ENCODE results near the gene CHST13. TPM values are rescaled to one million over a fixed set of nuclear protein-coding genes. Genes with fewer than 3 reads are reported as not detected.
A peak's percentile ranks its signal among the peaks of the same experiment; 100 is the strongest.
"Not testable (repeated sequence)": the region's sequence is repeated elsewhere in the genome, so short reads cannot be mapped to it uniquely, and the experiment has no call there.

Gene CHST13
- total RNA-seq, 1 experiment from 2014 or later: not detected

DNA sequence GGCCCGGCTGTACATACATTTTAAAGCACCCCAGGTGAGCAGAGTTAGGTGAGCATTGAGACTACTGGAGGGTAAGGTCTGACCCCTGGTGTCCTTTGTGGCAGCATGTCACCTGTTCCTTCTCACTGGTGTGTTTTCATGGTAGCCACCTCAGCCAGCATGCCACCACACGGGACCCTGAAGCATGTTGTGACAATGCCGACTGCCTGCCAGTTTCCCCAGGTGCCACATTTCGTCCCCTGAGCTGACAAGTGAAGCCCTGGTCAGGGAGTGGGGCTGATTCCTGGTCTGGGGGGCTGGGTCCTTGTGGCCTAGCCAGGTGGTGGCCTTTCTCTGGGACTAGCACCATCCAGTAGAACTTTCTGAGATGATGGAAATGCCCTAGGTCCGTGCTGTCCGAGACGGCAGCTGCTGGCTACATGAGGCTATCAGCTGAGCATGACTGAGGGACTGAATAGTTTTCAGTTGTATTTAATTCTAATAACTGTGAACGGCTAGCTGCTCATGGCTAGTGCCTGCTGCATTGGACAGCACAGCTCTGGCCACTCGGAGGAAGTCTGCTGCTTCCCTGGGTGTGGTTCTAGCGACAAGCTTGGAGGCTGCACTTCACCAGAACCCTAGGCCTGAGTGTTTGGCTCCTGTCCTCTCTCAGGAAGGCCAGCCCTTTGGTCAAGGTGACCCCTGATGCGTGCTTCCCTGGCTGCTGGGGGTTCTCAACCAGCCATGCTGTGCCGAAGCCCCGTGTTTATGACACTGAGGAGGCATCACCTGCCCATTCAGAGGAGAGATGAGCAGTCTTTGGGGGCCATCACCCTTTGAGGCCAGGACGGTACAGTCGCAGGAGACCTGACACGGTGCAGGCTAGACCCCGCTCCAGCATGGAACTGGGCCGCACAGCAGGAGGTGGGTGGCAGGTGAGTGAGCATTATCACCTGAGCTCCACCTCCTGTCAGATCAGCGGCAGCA, 30.9 kb downstream of the CHST13 start:
- DNase-seq (ENCODE audit: low read depth): no peak

GRCh38 chr3:126555795-126556636, 32.1 kb downstream of the CHST13 start:
- DNase-seq (ENCODE audit: low read depth): no peak

DNA sequence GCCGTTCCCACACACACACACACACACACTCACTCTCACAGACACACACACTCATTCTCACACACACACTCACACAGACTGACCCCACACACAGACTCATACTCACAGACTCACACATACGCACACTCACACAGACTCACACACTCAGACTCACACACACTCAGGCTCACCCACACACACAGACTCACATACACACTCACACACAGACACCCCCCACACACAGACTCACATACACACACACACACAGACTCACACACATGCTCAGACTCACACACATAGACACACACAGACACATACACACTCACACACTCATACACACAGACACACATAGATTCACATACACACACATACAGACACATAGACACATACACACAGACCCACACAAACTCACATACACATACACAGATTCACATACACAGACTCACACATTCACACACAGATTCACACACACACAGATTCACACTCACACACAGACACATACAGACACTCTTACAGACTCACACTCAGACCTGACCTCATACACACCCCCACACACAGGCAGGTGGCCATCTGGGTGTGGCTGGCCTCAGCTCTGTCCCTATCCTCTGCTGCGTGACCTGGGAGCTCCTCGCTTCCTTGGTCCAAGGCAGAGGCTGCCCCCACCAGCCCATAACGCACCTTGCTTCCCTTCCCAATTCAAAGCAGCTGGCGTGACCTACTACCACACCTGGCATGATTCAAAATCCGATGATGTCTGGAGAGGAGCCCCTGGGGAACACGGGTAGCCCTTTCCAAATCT, 32.9 kb downstream of the CHST13 start:
- DNase-seq (ENCODE audit: low read depth): no peak

DNA sequence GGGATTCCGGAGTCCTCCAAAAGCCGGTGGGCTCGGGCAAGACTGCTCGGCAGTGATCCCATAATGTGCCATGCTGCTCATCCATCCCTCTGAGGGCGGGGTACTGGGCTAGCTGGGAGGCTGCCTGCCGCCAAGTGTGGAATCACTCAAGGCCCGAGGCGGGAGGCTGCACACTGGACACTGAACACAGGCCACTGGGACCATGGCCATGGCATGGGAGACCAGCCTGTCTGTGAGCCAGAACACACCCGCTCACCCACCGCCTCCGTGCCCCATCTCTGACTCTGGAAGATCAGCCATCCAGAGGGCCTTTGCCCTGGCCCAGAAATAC, 33.4 kb downstream of the CHST13 start:
- no peak for DNase-seq (ENCODE audit: low read depth)

DNA sequence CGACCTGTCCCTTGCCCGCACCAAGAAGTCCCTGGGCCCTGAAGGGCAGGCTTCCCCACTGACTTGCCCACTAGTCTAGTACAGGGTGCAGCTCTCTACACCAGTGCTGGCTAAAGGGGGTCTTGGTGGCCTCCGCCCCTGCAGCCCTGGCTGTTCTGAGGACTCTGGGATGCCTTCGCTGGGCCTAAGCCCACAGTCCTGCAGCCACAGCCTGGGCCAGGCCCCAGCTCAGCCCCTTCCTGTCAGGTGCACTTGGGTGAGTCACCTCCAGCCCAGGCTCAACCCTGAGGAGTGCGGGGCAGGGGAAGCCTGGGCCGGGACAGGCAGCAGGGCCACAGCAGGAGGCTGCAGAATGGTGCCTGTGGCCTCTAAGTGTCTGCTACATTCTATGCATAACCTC, 33.8 kb downstream of the CHST13 start:
- peak; percentile 29 for DNase-seq (ENCODE audit: low read depth)

DNA sequence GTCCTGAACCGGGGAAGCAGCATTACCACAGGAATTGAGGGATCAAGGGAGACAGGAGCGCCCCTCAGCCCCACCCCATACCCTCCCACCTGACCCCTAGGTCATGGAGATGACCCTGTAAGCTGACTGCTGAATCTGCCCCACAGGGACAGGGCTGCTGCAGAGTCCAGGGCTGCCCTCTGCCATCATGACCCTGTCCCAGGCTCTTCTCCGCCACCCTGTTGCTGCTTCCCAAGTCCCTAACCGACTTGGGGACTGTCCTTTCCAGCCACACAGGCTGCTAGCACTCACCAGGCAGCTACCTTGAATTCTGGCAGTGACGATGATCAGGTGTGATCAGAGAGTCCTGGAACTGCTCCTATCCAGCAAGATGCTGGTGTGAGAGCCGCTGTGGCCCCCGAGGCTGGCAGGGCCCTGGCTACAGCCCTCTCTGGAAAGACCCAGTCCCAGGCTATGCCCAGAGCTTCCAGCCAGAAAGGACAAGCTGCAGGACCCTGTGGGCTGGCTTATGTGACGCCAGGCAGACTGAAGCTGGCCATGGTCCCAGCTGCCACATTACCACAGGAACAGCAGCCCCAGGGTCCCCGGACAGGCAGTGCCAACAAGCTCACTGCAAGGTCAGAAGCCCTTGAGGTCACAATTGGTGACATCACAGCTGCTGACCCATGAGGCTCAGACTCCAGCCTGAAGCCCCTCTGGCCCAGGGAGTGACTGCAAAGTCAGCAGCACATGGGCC, 34.5 kb downstream of the CHST13 start, which contains the start of gene C3orf22:
TSS of gene C3orf22 (minus strand) at position 597 of the 736 bp plus-strand sequence. CDS start 5,542 bp downstream, outside the sequence.
- no peak for DNase-seq (ENCODE audit: low read depth)

DNA sequence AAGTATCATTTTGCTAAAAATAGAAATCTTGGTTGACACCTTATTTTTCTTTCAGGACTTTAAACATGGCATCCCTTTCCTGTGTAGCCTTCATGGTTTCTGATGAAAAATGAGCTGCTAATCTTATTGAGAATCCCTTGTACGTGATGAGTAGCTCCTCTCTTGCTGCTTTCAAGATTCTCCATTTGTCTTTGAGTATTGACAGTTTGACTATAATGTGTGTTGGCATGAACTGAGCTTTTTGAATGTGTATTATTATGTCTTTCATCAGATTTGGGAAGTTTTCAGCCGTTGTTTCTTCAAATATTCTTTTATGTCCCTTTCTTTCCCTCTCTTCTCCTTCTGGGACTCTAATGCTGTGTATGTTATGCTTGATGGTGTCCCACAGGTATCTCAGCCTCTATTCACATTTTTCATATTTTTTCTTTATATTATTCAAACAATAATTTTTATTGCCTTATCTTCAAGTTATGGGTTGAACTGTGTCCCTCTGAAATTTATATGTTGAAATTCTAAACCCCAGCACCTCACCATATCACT, 38.9 kb downstream of the CHST13 start:
- DNase-seq (ENCODE audit: low read depth): no peak

- peak; percentile 39 for DNase-seq (ENCODE audit: low read depth)
Measured at GRCh38 chr3:126567696-126568438, 43.9 kb downstream of the CHST13 start.

DNA sequence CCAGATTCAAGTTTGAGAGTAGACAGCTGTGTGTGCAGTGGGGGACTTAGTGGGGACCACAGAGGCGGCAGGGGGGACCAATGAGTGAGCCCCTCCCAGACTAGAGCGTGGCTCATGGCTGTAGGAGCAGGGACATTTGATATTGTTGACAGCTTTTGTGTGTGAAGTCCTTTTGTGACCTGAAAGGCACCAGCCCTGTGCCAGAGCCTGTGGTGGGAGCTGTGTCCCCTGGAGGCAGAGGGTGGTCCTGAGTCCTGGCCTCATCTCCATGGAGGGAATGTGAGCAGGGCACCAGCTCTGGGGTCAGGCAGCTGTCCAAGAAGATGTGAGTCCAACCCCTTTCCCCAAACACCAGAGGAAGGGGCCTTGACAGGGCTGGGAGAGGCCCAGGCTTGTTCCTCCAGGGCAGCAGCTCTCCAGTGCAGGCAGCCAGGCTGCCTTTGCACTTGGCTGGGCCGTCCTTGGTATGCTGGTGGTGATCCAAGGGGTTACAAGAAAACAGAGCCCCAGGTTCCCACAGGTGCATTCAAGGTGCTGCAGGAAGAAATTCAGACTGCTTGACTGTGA, 44.9 kb downstream of the CHST13 start:
- no peak for DNase-seq (ENCODE audit: low read depth)

DNA sequence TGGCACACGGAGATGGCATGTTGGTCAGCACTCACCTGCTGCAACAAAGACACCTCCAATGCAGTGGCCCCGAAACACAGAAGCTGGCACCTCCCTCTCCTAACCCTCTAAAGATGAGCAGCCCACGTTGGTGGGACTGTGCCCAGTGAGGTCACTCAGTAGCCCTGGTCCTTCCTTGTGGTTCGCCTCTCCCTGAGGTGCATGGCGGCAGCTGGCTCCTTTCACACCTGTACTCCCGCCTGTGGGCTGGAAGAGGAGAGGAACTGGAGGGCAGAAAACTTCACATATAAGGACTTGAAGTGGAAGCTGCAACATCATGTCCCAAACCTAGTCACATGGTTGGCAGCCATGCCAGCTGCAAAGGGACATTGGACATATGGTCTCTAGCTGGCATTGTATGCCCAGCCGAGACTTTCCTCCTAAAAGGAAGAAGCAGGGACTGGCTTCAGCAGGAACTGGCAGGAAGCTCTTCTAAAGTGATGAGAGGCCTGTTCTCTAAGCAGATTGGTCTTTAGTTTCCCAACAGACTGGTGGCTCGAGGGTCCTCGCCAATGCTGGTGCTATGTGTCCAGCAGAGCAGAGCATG, 45.5 kb downstream of the CHST13 start:
- no peak for DNase-seq (ENCODE audit: low read depth)

- DNase-seq (ENCODE audit: low read depth): no peak
Measured at GRCh38 chr3:126570103-126570541, 46.2 kb downstream of the CHST13 start.

DNA sequence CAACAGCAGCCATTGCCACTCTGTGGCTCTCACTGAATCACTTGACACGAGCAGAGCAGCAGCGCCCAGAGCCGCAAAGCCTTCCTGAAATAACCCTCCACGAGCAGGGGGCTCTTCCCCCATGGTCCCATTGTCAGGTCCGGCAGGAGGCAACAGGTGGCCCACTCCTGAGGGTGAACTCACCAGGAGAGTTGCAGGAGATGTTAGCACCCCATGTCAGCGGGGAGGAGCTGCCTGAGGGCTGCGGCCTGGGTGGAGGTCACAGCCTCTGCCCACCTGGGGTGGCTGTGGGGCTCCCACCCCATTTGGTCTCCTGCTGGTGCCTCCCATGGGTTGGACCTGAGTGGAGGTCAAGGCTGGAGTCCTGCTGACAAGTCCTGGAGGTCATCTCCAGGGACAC, 47.1 kb downstream of the CHST13 start:
- no peak for DNase-seq (ENCODE audit: low read depth)

GRCh38 chr3:126573492-126574117, 49.6 kb downstream of the CHST13 start:
- DNase-seq (ENCODE audit: low read depth): no peak

GRCh38 chr3:126577261-126577660, 53.3 kb downstream of the CHST13 start:
- DNase-seq (ENCODE audit: low read depth): no peak

GRCh38 chr3:126578702-126579101, 54.7 kb downstream of the CHST13 start:
- no peak for DNase-seq (ENCODE audit: low read depth)

- no peak for DNase-seq (ENCODE audit: low read depth)
Measured at GRCh38 chr3:126580746-126581145, 56.8 kb downstream of the CHST13 start.

- no peak for DNase-seq (ENCODE audit: low read depth)
Measured at GRCh38 chr3:126581569-126581968, 57.6 kb downstream of the CHST13 start.

DNA sequence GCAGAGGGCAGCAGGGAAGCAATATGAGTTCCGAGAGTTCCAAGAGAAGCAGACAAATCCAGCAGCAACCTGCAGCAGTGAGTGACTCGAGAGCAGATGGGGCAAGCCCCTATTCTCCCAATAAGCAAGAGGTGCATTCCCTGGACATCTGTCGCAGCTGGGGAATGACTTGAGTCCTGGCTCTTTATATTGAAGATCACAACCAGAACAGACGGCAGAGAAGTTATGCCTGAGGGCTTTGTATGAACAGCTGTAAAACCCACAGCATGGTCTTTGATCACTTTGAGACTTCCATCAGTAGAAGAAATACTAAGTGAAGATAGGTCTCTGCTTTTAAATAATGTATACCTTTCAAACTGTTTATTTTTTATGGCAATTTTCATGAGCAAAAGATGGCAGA, 58.4 kb downstream of the CHST13 start:
- DNase-seq (ENCODE audit: low read depth): no peak

DNA sequence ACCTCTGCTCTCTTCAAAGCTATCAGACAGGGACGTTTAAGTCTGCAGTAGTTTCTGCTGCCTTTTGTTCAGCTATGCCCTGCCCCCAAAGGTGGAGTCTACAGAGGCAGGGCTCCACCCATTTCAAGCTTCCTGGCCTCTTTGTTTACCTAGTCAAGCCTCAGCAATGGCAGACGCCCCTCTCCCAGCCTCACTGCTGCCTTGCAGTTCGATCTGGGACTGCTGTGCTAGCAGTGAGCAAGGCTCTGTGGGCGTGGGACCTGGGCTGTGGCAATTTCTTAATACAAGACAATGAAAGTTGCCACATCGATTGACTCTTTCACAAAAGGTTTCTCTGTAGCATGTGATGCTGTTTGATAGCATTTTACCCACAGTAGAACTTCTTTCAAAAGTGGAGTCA, 67.6 kb downstream of the CHST13 start:
- DNase-seq (ENCODE audit: low read depth): not testable (repeated sequence)
